Astrocyte (in vitro differentiated cells and primary cell): ENCODE results near the gene KRTAP3-2.

Experiments
- CTCF ChIP-seq: IDR thresholded peaks from 2 replicates; pipeline ENCODE4 v1.5.1; 2011; ENCODE audit warnings: low read depth, mild to moderate bottlenecking, inconsistent platforms, low read length, moderate library complexity; ENCODE audit not compliant: insufficient read depth
- EZH2 ChIP-seq: IDR thresholded peaks from 2 replicates; pipeline ENCODE4 v1.6.1; 2012; ENCODE audit warnings: mild to moderate bottlenecking, low read length, inconsistent platforms; ENCODE audit not compliant: insufficient read depth

- no peak for TF ChIP-seq CTCF
- TF ChIP-seq EZH2 = no peak
Measured at GRCh38 chr17:40966848-40967247, 32.9 kb downstream of the KRTAP3-2 start, which contains the start of gene KRT39.
